Psoas muscle (tissue), 8 donors: ENCODE data around the gene HLTF. TPM values are rescaled to one million over a fixed set of nuclear protein-coding genes. Genes with fewer than 3 reads are reported as not detected.

Experiments used
- ATAC-seq, 4 donors: fragments of 200-7000 bp; cut with Tn5 transposase; one replicate each; pipeline ENCODE4 v1.9.1; 2020; ENCODE audit warnings: moderate library complexity in 3 of 4, mild to moderate bottlenecking in 2 of 4
- DNase-seq, 2 donors: peaks; one replicate each; pipeline ENCODE4 v3.0.0-alpha.2; 2020
- H3K27ac ChIP-seq: fragments of 200-600 bp; one replicate; pipeline ENCODE4 v1.8.0; 2022
- H3K27me3 ChIP-seq, 3 donors: fragments of 200-600 bp in 1 of 3; one replicate each; pipeline versions ENCODE4 v1.6.1 to v1.8.0; 2013 to 2022; ENCODE audit warnings: low read length in 2 of 3, mild to moderate bottlenecking in 2 of 3, moderate library complexity in 1 of 3; ENCODE audit not compliant: insufficient read depth in 3 of 3
- H3K36me3 ChIP-seq, 2 donors: fragments of 200-600 bp in 1 of 2; one replicate each; pipeline versions ENCODE4 v1.6.1 to v1.8.0; 2013 to 2022; ENCODE audit warnings: low read depth in 1 of 2, mild to moderate bottlenecking in 1 of 2, moderate library complexity in 1 of 2; ENCODE audit not compliant: insufficient read depth in 1 of 2
- H3K4me1 ChIP-seq: fragments of 200-600 bp; one replicate; pipeline ENCODE4 v1.8.0; 2022
- H3K4me3 ChIP-seq: fragments of 200-600 bp; one replicate; pipeline ENCODE4 v1.8.0; 2022; ENCODE audit warnings: mild to moderate bottlenecking
- H3K9me3 ChIP-seq: fragments of 200-600 bp; one replicate; pipeline ENCODE4 v1.8.0; 2022
- WGBS, 3 donors: extraction: QIAGEN DNeasy Blood & Tissue Kit; methylation state at CpG; one replicate each; pipeline versions ENCODE4 v1.1.6 to v1.1.7; 2013; 5-methylcytosine and 5-hydroxymethylcytosine counted together
- intact Hi-C, 2 donors: fragments of 100-400 bp; cut with DNase I; formaldehyde crosslinking; loops; one replicate each; pipeline versions ENCODE4 v1.11.0 to v1.14.2; 2022
- polyA plus RNA-seq, 3 donors: library from polyadenylated mRNA; stranded (reverse); fragments of 200-250 nt; gene quantifications; one replicate each; pipeline ENCODE4 v1.2.3, GENCODE V29; 2013
- total RNA-seq, 4 donors: library from RNA; stranded (reverse); fragmentation: NEBNext Ultra II Directional in 2 of 4; extraction: Animal tissue kit (Norgen Biotek cat#: 25700) in 2 of 4; gene quantifications; one replicate each; pipeline versions ENCODE4 v1.2.1 to v1.2.4, GENCODE V29; 2021 to 2023
- TF ChIP-seq, protein P1 (sequence below): fragments of 200-600 bp; IDR thresholded peaks from one replicate; pipeline ENCODE4 v1.8.0; 2022; ENCODE audit warnings: antibody characterized with exemption
- donor health status: healthy with polysubstance abuse.
- donor health status: DM: no; HTN: no; CAD: no; lungs with moderate emphysema.
- donor health status: Bipolar disorder and iron deficiency.
- donor health status: healthy.
- donor health status: DM: yes; HTN: yes; CAD: no.
- donor health status: DM: no; HTN: no; CAD: no.
- donor health status: DM: no; HTN: no; CAD: no.
- donor health status: DM: yes; HTN: yes; CAD: no.

HLTF gene
- total and polyA plus RNA-seq, 7 donors = 2.8 to 10.1 (median 5.0) TPM

DNA sequence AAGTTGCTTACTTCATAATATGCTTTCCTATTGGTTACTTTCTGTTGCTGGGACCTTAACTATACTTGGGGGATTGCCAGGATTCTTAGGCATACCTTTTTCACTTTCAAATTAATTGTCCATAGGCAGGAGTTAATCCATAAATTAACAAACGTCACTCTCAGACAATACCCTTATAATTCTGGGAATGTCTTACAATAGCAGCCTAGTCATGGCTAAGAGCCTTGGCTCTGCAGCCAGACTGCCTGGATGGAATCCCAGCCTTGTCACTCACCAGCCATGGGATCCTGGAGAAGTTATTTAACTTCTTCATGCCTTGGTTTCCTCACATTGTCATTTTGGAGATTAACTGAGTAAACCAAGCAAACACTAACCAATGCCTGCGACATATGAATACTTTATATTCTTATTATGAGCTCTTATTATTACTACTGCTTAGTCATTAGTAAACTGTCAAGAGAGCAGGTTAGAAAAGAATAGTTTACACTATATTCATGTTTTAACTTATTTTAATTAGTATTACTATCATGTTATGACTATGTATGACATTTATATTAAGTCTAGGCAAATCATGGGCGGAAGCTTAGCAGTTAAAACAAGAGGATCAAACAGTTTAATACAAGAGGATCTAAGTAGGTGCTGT lies 66.0 kb downstream of the HLTF start:
- ATAC-seq (peak in 2 of 4 donors; percentile 41 to 42), DNase-seq (peak; percentile 25 to 67)
- intact Hi-C loops = loop anchor here in 1 of 2 donors (5.0 kb wide), 1 partner anchor 48 kb away; no protein-coding TSS in a partner anchor
- H3K9me3 ChIP-seq = no peaks in the 10 kb centered on the region
- peaks cover 6 to 44% of the 10 kb centered on the region in 2 donors for H3K36me3 ChIP-seq
- H3K4me3 ChIP-seq = no peak overlapping the region
- peaks cover 70% of the 10 kb centered on the region for H3K4me1 ChIP-seq
- peak overlapping the region; percentile 92 for H3K27ac ChIP-seq
- H3K27me3 ChIP-seq = no peaks in the 10 kb centered on the region
- TF ChIP-seq, protein P1, sequence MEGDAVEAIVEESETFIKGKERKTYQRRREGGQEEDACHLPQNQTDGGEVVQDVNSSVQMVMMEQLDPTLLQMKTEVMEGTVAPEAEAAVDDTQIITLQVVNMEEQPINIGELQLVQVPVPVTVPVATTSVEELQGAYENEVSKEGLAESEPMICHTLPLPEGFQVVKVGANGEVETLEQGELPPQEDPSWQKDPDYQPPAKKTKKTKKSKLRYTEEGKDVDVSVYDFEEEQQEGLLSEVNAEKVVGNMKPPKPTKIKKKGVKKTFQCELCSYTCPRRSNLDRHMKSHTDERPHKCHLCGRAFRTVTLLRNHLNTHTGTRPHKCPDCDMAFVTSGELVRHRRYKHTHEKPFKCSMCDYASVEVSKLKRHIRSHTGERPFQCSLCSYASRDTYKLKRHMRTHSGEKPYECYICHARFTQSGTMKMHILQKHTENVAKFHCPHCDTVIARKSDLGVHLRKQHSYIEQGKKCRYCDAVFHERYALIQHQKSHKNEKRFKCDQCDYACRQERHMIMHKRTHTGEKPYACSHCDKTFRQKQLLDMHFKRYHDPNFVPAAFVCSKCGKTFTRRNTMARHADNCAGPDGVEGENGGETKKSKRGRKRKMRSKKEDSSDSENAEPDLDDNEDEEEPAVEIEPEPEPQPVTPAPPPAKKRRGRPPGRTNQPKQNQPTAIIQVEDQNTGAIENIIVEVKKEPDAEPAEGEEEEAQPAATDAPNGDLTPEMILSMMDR = no peak
- 43 to 62% (median 46%) methylated on average over 3 of the region's 3 CpGs for WGBS, 3 donors

DNA sequence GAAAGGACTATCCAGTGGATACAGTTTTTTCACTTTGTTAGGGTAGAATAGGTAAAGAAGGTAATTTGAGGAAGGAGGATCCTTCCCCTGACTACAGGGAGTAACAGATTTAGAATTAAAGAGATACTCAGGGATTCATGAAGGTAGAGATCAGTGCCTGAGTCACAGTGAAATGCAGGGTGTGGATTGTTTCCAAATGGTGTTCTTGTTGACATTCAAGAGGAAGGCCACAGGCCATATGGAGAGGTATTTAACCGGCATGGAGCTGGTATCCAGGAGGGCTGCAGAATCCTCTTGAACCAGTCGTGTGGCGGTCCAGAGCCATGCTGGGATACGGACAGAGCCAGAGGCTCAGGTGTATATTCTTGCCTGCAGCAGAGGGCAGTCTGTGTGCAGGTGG lies 66.8 kb downstream of the HLTF start:
- Histone ChIP-seq H3K4me3 (no peak overlapping the region), H3K27me3 (no peaks in the 10 kb centered on the region), H3K36me3 (peaks cover 6 to 36% of the 10 kb centered on the region in 2 donors), H3K4me1 (peaks cover 77% of the 10 kb centered on the region), H3K9me3 (no peaks in the 10 kb centered on the region), H3K27ac (peak overlapping the region; percentile 92)
- TF ChIP-seq, protein P1 = no peak
- no peak for DNase-seq
- ATAC-seq = peak in 1 of 4 donors; percentile 23
- intact Hi-C loops = no loop called here
- WGBS, 3 donors = 34 to 61% (median 41%) methylated on average over 4 of the region's 4 CpGs

DNA sequence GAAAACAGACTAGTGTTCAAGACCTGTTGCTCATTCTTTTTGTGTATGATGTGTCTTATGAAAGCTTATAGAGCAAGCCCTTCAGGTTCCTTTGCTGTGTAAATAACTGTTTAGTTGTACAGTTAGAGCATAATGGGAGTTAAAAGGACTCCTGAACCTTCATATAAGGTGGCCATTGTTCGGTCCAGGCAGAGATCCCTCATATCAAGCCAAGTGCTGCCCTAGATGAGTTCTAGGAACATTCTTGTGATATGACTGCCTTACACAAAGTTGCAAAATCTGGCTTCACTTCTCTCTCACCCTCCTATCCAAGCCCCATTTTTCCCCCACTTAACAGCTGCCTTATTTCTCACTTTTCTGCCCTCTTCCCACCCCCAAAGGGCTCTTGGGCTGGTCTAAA lies 68.1 kb downstream of the HLTF start:
- Histone ChIP-seq H3K4me3 (no peak overlapping the region), H3K36me3 (peaks cover 6 to 33% of the 10 kb centered on the region in 2 donors), H3K27ac (peak overlapping the region; percentile 92), H3K27me3 (no peaks in the 10 kb centered on the region), H3K9me3 (no peaks in the 10 kb centered on the region), H3K4me1 (peaks cover 81% of the 10 kb centered on the region)
- intact Hi-C loops = no loop called here
- ATAC-seq (peak in 3 of 4 donors; percentile 16 to 58 (median 30)), DNase-seq (no peak)
- TF ChIP-seq, protein P1 = no peak
- 10 to 56% (median 27%) methylated on average over 1 of the region's 1 CpG for WGBS, 3 donors

DNA sequence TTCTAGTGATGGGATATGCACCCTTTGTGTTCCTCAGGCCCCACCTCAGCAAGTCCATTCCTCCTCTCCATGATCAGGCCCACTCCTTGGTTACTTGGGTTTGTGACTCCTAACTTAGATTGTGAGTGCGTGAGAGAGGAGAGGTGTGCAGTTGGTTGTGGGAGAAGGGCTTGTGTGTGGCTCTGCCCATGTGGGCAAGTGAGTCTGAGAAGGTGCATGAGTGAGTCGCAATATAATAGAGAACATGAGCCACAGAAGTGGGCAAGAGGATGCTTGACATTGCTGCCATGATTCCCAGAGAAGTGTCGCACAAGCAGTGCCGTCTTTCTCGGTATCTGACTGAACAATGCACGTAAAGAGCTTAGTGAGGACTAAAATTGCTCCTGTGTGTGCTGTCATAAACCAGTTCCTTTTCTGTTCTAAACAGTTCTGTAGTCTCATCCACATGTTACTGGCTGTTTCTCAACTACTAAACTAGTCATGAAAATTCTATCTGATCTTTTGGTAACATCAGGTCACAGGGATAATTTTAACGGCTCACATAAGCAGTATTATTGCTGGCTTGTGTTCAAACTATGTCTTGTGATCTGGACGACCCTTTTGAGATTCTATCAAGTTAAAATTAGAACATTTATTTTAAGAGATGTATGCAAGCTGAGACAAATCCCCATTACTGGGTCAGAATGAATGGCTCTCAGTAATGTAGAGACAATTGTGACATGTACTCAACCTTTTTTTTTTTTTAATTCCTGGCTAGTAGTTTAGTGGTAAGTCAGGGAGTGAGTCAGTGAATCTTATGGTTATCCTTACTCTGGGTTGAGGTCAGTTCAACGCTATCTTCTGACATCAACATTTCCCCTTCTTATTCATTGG lies 69.4 kb downstream of the HLTF start:
- Histone ChIP-seq H3K36me3 (peaks cover 5 to 33% of the 10 kb centered on the region in 2 donors), H3K27me3 (no peaks in the 10 kb centered on the region), H3K9me3 (no peaks in the 10 kb centered on the region), H3K4me3 (no peak overlapping the region), H3K4me1 (peaks cover 74% of the 10 kb centered on the region), H3K27ac (peak overlapping the region; percentile 92)
- ATAC-seq (peak; percentile 80 to 86 (median 82)), DNase-seq (no peak)
- TF ChIP-seq, protein P1 = no peak
- WGBS, 3 donors = 30 to 41% (median 33%) methylated on average over 9 of the region's 9 CpGs
- intact Hi-C loops = no loop called here
